Posterior cingulate gyrus (tissue), 11 donors: ENCODE data around the gene IL17RA.

ENCODE experiments used
- DNase-seq, 10 donors: peaks; one replicate each; pipeline versions ENCODE4 v3.0.0 to v3.0.0-alpha.2; 2020 to 2021; ENCODE audit warnings: mixed read lengths in 3 of 10
- intact Hi-C: fragments of 100-400 bp; cut with DNase I; formaldehyde crosslinking; loops from one replicate; pipeline ENCODE4 v1.15.1; 2023

Gene IL17RA

DNA sequence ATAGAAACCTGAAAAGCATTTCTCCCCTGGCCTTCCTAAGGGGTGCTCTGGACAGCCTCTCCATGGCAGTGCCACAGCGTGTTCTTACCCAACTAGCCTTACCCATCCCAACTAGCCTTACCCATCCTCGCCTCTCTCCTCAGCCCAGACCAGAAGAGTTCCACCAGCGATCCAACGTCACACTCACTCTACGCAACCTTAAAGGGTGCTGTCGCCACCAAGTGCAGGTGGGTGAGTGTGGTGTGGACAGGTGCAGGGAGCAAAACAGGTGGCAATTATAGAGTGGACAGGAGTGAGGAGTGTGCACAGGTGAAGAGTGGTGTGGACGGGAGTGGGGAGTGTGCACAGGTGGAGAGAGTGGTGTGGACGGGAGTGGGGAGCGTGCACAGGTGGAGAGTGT, 18.6 kb downstream of the IL17RA start:
- intact Hi-C loops = no loop called here
- DNase-seq = peak in 1 of 10 donors; percentile 64

DNA sequence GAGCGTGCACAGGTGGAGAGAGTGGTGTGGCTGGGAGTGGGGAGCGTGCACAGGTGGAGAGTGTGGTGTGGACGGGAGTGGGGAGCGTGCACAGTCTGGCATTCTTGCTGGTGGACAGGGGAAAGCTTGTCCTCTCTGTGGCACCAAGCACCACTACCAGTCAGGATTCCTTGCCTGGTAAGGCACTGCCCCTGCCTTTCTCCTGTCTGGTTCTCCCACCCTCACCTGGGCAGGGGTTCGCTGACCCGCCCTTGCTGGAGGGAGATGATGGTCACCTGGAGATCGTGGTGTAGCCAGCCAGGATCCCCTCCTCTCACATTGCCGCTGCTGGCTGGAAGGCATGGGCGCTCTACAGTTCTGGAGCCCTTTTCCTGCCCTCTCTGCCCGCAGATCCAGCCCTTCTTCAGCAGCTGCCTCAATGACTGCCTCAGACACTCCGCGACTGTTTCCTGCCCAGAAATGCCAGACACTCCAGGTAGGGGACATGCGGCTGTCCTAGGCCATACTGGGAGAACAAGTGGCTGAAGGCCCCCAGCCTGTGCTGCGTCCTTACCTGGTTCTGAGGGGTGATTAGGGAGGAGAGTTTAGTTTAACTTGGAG, 19.6 kb downstream of the IL17RA start:
- peak in 2 of 10 donors; percentile 44 to 72 for DNase-seq
- intact Hi-C loops = no loop called here

DNA sequence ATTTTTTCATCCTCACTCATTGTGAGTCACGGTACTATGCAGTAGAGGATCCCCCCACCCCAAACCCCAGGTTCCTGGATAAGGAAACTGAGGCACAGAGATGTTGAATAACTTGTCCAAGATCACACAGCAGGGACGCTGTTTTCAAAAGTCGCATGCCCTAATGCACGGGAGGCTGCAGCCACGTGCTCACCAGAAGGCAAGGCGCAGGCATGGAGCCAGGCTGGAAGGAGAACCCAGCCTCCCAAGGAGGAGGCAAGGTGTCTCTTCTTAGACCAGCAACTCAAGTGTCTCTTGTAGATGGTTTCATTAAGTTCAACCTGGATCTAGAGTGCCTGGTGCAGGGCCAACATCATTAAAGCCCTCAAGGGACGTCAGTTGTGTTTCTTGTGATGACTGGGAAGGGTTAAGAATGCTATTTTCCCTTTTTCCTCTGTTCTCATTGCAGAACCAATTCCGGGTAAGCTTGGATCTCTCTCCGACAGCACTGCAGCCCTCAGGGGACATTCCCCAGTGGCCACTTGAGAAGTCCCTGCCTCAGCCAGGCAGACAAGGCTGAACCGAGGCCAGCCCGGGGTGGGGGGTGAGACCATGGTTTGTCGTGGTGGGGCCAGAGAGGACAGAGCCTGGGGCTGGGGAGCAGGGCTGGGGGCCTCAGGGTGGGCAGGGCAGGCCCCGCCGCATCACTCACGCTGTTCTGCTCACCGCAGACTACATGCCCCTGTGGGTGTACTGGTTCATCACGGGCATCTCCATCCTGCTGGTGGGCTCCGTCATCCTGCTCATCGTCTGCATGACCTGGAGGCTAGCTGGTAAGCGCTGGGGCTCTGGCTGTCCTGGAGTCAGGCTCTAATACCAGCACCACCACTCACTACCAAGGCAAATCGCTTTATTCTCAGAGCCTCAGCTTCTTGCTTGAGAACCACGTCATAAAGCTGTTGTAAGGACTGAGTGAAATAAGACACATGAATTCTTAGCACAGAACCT, 20.6 kb downstream of the IL17RA start:
- intact Hi-C loops = no loop called here
- DNase-seq = peak in 2 of 10 donors; percentile 74 to 75

DNA sequence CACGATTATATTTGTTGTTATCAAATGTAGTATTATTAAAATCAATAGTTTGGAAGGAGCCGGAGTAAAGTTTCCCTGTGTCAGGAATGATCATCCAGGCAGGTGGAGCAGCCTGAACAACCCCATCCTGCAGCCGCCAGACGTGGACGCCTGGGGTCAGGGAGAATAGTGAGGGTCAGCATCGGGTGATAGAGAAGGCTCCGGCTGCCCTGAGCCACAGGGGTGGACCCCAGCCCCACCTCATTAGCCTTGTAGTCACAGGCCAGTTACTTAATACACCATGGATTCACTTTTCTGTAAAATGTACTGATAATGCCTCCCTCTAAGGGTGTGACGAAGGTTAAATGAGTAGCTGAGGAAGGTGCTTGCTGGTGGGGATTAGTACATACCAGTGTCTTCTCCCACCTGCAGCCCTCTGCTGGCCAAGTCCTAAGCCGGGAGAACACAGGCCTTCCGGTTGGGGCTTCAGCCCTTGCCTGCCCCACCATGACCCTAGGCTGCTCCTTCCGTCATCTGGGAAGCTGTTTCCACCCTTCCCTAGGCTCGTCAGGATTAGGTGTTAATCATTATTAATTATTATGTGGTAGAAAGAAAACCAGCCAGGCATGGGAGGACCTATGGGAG, 21.5 kb downstream of the IL17RA start:
- peak in 2 of 10 donors; percentile 30 to 77 for DNase-seq
- intact Hi-C loops = no loop called here

DNA sequence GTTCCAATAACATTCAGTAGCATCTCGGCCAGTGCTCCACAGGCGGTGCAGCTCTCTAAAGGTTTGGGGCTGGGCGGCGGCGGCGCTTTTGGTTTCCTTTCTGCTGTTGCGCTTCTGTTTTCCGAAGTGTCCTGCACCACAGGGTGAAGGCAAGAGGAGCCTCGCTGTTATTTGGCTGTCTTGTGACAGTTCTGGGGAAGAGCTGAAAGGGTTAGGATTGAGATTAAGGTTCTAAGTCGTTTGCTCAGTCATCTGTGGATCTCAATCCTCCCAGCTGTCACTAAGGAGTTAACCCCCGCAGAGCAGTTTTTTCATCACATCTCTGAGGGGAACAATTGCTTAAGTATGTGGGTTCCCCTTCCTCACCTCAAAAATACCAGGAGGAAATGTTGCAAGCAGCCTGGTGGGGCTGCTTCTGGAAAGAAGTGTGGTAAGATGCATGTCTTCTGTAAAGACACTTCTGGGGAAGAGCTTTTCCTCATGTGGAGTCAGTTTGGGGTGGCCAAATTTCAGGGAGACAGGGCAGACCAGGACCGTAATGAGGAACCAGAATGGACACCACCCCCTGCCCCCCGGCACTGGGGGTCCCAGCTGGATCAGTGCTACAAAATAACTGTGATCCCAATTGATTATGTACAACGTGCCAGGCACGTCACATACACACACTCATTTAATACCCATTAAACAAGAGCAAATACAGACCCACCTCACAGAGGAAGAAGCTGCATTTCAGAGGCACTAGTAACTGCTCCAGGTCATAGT, 22.2 kb downstream of the IL17RA start:
- intact Hi-C loops = no loop called here
- peak in 2 of 10 donors; percentile 49 to 74 for DNase-seq

DNA sequence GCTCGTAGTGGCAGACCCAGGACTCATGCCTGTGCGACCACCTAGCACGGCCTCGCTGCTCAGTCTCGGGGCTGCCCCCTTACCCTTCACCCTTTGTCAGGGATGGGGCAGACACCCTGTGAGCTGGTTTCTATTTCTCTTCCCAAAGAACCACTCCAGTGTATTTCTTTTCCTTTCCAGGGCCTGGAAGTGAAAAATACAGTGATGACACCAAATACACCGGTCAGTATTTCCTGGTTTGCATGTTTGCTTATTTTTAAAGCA, 22.7 kb downstream of the IL17RA start:
- intact Hi-C loops = no loop called here
- no peak for DNase-seq

DNA sequence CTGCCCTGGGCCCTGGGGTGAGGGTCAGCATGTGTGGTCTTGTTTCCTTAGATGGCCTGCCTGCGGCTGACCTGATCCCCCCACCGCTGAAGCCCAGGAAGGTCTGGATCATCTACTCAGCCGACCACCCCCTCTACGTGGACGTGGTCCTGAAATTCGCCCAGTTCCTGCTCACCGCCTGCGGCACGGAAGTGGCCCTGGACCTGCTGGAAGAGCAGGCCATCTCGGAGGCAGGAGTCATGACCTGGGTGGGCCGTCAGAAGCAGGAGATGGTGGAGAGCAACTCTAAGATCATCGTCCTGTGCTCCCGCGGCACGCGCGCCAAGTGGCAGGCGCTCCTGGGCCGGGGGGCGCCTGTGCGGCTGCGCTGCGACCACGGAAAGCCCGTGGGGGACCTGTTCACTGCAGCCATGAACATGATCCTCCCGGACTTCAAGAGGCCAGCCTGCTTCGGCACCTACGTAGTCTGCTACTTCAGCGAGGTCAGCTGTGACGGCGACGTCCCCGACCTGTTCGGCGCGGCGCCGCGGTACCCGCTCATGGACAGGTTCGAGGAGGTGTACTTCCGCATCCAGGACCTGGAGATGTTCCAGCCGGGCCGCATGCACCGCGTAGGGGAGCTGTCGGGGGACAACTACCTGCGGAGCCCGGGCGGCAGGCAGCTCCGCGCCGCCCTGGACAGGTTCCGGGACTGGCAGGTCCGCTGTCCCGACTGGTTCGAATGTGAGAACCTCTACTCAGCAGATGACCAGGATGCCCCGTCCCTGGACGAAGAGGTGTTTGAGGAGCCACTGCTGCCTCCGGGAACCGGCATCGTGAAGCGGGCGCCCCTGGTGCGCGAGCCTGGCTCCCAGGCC, 23.7 kb downstream of the IL17RA start:
- peak in 2 of 10 donors; percentile 78 to 83 for DNase-seq
- intact Hi-C loops = no loop called here

DNA sequence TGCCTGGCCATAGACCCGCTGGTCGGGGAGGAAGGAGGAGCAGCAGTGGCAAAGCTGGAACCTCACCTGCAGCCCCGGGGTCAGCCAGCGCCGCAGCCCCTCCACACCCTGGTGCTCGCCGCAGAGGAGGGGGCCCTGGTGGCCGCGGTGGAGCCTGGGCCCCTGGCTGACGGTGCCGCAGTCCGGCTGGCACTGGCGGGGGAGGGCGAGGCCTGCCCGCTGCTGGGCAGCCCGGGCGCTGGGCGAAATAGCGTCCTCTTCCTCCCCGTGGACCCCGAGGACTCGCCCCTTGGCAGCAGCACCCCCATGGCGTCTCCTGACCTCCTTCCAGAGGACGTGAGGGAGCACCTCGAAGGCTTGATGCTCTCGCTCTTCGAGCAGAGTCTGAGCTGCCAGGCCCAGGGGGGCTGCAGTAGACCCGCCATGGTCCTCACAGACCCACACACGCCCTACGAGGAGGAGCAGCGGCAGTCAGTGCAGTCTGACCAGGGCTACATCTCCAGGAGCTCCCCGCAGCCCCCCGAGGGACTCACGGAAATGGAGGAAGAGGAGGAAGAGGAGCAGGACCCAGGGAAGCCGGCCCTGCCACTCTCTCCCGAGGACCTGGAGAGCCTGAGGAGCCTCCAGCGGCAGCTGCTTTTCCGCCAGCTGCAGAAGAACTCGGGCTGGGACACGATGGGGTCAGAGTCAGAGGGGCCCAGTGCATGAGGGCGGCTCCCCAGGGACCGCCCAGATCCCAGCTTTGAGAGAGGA, 24.5 kb downstream of the IL17RA start:
- peak in 2 of 10 donors; percentile 79 for DNase-seq
- intact Hi-C loops = no loop called here

DNA sequence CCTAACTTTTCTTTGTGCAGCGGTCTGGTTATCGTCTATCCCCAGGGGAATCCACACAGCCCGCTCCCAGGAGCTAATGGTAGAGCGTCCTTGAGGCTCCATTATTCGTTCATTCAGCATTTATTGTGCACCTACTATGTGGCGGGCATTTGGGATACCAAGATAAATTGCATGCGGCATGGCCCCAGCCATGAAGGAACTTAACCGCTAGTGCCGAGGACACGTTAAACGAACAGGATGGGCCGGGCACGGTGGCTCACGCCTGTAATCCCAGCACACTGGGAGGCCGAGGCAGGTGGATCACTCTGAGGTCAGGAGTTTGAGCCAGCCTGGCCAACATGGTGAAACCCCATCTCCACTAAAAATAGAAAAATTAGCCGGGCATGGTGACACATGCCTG, 25.2 kb downstream of the IL17RA start:
- intact Hi-C loops = no loop called here
- DNase-seq = peak in 2 of 10 donors; percentile 49 to 64

DNA sequence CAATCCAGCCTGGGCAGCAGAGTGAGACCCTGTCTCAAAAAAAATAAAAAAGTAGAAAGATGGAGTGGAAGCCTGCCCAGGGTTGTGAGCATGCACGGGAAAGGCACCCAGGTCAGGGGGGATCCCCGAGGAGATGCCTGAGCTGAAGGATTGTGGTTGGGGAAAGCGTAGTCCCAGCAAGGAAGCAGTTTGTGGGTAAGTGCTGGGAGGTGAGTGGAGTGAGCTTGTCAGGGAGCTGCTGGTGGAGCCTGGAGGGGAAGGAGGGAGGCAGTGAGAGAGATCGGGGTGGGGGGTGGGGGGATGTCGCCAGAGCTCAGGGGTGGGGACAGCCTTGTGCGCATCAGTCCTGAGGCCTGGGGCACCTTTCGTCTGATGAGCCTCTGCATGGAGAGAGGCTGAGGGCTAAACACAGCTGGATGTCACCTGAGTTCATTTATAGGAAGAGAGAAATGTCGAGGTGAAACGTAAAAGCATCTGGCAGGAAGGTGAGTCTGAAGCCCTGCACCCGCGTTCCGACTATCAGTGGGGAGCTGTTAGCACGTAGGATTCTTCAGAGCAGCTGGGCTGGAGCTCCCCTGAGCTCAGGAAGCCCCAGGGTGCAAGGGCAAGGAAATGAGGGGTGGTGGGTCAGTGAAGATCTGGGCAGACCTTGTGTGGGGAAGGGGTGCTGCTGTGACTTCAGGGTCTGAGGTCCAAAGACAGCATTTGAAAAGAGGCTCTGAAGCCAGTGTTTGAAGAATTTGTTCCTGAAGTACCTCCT, 26.2 kb downstream of the IL17RA start:
- DNase-seq = peak in 2 of 10 donors; percentile 45 to 58
- intact Hi-C loops = no loop called here

DNA sequence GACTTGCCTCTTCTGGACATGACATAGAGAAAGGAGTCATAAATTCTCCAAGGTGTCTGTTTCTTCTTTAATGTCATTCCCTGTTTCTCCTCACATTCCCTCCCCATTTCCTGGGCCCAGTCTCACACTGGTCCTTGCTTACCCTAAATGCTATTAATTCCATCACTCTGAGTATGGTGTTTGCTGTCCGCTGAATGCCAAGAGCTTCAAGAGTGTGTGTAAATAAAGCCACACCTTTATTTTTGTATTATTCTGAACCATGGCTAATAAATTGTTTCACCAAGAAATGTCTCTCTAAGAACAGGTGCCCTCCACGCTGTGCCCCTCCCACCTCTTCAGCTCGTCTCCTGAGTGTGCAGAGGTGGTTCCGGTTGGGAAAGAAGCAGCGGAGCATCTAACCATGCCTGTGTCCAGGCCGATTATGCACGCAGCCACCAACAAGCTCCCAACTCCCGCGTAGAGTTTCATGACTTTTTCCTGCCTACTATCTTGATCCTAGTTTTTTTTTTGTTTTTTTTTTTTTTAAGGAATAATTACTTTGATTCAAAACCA, 27.8 kb downstream of the IL17RA start:
- intact Hi-C loops = no loop called here

DNA sequence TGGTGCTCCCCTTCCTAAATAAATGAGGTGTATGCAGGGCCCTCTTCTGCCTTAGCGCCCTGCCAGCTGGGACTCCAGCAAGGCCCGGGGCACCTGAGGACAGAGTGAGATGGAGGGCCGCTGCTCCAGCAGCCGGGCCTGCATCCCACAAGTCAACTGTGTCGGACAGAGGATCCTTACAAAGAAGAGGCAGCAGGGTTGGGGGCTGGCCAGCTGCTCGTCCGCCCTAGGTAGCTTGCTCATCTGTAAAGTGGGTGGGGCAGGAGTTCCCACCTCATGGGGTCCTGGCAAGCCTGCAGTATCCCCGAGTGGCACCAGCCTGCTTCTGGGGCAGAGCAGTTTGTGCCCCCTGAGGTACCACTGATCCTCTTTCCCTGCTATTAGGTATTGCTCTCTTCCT, 28.8 kb downstream of the IL17RA start:
- peak in 2 of 10 donors; percentile 57 to 61 for DNase-seq
- intact Hi-C loops = no loop called here

More for the DNA sequence above, 27.8 kb downstream of the IL17RA start:
- peak in 2 of 10 donors; percentile 37 to 38 for DNase-seq

DNA sequence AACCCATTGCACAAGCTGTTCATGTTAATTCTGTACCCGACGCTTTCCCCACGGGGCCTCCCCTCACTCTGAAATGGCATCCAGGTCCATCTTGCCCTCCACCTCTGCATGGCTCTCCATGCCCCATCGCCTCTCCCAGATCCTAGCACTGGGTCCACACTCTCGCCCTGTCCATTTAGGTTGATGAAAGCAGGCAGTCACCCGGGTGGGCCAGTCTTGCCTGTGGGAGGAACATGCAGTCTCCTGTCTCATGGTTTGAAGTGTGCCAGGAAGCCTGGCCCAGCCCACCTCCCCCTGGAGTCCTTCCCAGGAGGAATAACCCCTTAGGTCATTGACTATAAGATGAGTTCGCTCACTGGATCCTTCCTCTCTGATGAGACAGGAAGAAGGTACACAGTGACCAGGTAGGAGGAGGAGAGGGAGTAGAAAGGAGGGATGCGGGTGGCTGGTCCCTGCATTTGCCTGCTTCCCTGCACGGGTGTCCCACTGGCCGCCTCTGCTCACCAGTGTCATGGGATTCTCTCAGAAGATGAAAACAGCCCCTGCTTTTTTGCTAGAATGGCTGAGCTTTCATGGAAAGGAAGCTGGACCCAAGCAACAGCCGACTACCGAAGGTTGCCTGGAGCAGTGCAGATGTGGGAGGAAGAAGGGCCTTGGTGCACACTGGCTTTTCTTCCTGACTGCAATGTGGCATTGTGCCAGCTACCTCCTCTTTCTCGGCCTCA, 29.5 kb downstream of the IL17RA start:
- DNase-seq = peak in 3 of 10 donors; percentile 39 to 67 (median 55)
- intact Hi-C loops = no loop called here

DNA sequence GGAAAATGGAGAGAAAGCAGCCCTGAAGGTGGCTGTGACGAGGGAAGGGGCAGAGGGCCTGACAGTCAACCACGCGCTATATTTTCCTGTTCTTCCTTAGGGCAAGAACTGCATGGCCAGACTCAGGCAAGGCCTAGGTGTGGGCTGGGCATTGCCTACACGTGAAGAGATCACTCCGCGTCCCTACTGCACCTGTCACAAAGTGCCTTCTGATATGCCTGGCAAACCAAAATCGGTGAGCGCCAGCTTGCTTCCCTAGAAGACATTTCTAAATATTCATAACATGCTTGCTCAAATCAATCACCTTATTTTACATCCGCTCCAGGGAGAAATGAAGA, 30.1 kb downstream of the IL17RA start:
- intact Hi-C loops = no loop called here
- DNase-seq = peak in 3 of 10 donors; percentile 56 to 67 (median 66)

DNA sequence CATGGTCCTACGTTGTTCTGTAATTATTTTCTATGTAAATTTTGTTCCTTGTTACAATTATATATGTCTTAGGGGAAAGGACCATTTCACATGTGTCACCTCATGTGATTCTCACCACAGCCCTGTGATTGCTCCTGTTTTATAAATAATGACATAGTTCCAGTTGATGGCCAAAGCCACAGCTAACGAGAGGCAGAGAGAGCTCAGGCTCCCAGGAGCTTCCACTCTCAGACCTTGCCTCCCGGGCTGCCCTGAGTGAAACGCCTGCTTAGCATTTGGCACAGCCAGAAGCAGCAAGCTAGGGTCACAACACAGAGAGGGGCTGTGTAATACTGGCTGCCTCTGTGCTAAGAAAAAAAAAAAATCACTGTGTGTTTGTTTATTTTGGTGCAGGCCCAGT, 30.4 kb downstream of the IL17RA start:
- intact Hi-C loops = no loop called here
- peak in 3 of 10 donors; percentile 52 to 62 (median 58) for DNase-seq

DNA sequence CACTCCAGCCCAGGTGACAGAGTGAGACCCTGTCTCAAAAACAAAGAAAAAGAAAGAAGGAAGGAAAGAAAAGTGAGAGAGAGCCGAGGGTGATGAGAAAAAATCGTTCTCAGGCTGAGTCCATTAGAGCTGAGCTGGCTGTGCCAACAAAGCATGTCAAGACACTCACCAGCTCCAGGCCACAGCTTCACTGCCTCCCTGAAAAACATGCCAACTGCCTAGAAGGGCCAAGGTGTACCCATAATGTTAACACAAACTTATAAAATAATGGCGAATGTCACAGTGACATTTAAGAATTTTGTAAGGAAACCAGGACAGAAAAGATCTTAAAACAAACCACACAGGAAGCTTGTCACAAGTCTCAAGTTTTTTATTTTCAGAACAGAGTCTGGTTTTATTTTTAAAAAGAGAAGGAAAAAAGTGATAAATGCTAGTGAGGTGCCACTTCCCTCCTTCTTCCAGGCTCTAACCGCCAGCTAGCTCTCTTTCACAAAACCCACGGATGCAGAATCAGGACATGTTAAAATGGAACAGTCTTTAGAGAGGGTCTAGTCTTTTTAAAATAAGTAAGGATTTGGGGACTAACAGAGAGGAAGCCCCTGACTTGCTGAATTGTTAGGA, 31.3 kb downstream of the IL17RA start:
- intact Hi-C loops = no loop called here
- peak in 3 of 10 donors; percentile 53 to 62 (median 56) for DNase-seq
